OCI-LY1 (cell line): ENCODE data around the gene CXADR.

Experiments used
- H2AFZ ChIP-seq: fragments of 200-600 bp; sonication (generic), shearing (Covaris generic); 2 replicates; pipeline ENCODE4 v1.6.0; 2014; ENCODE audit warnings: antibody characterized with exemption, mild to moderate bottlenecking, low read length
- H3F3A ChIP-seq: fragments of 200-600 bp; sonication (generic), shearing (Covaris generic); 2 replicates; pipeline ENCODE4 v1.6.0; 2014; ENCODE audit warnings: mild to moderate bottlenecking, antibody characterized with exemption, low read length, moderate library complexity; ENCODE audit not compliant: insufficient read depth
- H3K27ac ChIP-seq: fragments of 200-600 bp; sonication (generic); 2 replicates; pipeline ENCODE4 v1.5.1; 2014; ENCODE audit warnings: low read length, mixed run types, mild to moderate bottlenecking, low read depth; ENCODE audit not compliant: poor library complexity, severe bottlenecking
- H3K27me3 ChIP-seq: fragments of 200-600 bp; sonication (generic); 2 replicates; pipeline ENCODE4 v1.6.0; 2014; ENCODE audit warnings: antibody characterized with exemption, mild to moderate bottlenecking, low read length, moderate library complexity; ENCODE audit not compliant: insufficient read depth
- H3K36me3 ChIP-seq: fragments of 200-600 bp; sonication (generic); 2 replicates; pipeline ENCODE4 v1.6.1; 2014; ENCODE audit warnings: mild to moderate bottlenecking, antibody characterized with exemption, low read length, moderate library complexity, mixed read lengths; ENCODE audit not compliant: insufficient read depth
- H3K4me1 ChIP-seq: fragments of 200-600 bp; sonication (generic); 2 replicates; pipeline ENCODE4 v1.5.1; 2014; ENCODE audit warnings: mild to moderate bottlenecking, low read length, moderate library complexity; ENCODE audit not compliant: insufficient read depth, severe bottlenecking
- H3K4me2 ChIP-seq: fragments of 200-600 bp; sonication (generic), shearing (Covaris generic); 2 replicates; pipeline ENCODE4 v1.6.1; 2014; ENCODE audit warnings: low read length
- H3K4me3 ChIP-seq: fragments of 200-600 bp; sonication (generic); 2 replicates; pipeline ENCODE4 v1.5.1; 2014; ENCODE audit warnings: low read length, low read depth, mild to moderate bottlenecking, mixed read lengths; ENCODE audit not compliant: poor library complexity, severe bottlenecking
- H3K79me2 ChIP-seq: fragments of 200-600 bp; shearing (Covaris generic); 2 replicates; pipeline ENCODE4 v1.6.1; 2016; ENCODE audit warnings: mixed run types, low read length, mixed read lengths; ENCODE audit not compliant: insufficient read depth
- H3K9ac ChIP-seq: fragments of 200-600 bp; sonication (generic), shearing (Covaris generic); 2 replicates; pipeline ENCODE4 v1.6.1; 2014; ENCODE audit warnings: mild to moderate bottlenecking, low read length, mixed read lengths
- H3K9me2 ChIP-seq: fragments of 200-600 bp; sonication (generic), shearing (Covaris generic); 2 replicates; pipeline ENCODE4 v1.6.1; 2014; ENCODE audit warnings: low read depth, mild to moderate bottlenecking, low read length, mixed read lengths
- H3K9me3 ChIP-seq: fragments of 200-600 bp; shearing (Covaris generic); 2 replicates; pipeline ENCODE4 v1.6.1; 2014; ENCODE audit warnings: low read length, mixed read lengths
- H4K20me1 ChIP-seq: fragments of 200-600 bp; sonication (generic), shearing (Covaris generic); 2 replicates; pipeline ENCODE4 v1.6.0; 2016; ENCODE audit warnings: mild to moderate bottlenecking, low read length; ENCODE audit not compliant: insufficient read depth
- EZH2 ChIP-seq: fragments of 200-600 bp; sonication (generic), shearing (Covaris generic); IDR thresholded peaks from 2 replicates; pipeline ENCODE4 v1.8.0; 2017; ENCODE audit warnings: borderline replicate concordance, mixed run types, mild to moderate bottlenecking, antibody characterized with exemption, low read length, moderate library complexity, mixed read lengths
- TF ChIP-seq, protein P1 (sequence below): fragments of 200-600 bp; sonication (generic), shearing (Covaris generic); IDR thresholded peaks from 2 replicates; pipeline ENCODE4 v1.5.1; 2017; ENCODE audit warnings: mild to moderate bottlenecking, antibody characterized with exemption, low read length, moderate library complexity, mixed read lengths

CXADR gene

DNA sequence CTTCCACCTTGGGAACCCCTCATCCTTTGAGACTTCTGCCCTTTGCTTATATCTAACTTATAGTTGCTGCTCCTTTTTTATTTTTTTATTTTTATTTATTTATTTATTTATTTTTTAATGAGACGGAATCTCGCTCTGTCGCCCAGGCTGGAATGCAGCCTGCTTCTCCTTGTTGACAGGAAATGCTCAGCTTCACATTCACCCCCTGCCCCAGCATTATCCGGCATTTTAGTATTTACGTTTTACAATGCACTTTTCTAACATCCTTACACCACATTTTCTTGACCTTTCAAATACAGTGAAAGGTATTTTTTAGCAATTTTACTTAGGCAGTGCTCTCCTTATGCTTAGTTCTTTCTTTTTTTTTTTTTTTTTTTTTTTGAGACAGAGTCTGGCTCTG lies 14.9 kb downstream of the CXADR start:
- Histone ChIP-seq H3K27me3 (no peaks in the 10 kb centered on the region), H3K9me3 (no peaks in the 10 kb centered on the region), H3K4me3 (no peak overlapping the region), H3K36me3 (no peaks in the 10 kb centered on the region), H3K9ac (no peak overlapping the region), H3K4me1 (no peaks in the 10 kb centered on the region), H3K9me2 (no peaks in the 10 kb centered on the region), H3K79me2 (no peaks in the 10 kb centered on the region), H3K4me2 (no peak overlapping the region), H4K20me1 (no peaks in the 10 kb centered on the region), H2AFZ (no peak overlapping the region), H3F3A (no peaks in the 10 kb centered on the region), H3K27ac (no peak overlapping the region)
- TF ChIP-seq, protein P1, sequence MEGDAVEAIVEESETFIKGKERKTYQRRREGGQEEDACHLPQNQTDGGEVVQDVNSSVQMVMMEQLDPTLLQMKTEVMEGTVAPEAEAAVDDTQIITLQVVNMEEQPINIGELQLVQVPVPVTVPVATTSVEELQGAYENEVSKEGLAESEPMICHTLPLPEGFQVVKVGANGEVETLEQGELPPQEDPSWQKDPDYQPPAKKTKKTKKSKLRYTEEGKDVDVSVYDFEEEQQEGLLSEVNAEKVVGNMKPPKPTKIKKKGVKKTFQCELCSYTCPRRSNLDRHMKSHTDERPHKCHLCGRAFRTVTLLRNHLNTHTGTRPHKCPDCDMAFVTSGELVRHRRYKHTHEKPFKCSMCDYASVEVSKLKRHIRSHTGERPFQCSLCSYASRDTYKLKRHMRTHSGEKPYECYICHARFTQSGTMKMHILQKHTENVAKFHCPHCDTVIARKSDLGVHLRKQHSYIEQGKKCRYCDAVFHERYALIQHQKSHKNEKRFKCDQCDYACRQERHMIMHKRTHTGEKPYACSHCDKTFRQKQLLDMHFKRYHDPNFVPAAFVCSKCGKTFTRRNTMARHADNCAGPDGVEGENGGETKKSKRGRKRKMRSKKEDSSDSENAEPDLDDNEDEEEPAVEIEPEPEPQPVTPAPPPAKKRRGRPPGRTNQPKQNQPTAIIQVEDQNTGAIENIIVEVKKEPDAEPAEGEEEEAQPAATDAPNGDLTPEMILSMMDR = no peak
- TF ChIP-seq EZH2 = no peak

DNA sequence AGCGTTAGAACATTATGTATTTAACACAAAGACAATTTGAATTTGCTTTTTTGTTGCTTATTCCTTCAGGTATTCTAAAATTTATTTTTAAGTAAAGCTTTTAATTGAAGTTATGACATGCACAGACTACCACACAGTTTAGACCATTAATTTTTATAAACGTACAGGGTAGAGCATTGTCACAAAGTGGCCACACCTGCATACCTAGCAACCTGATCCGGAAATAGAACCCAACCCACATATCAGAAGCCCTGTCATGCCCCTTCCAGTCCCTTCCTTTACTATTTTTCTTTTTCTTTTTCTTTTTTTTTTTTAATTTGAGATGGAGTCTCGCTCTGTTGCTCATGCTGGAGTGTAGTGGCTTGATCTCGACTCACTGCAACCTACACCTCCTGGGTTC lies 16.8 kb downstream of the CXADR start:
- Histone ChIP-seq H3K27me3 (no peaks in the 10 kb centered on the region), H3K4me1 (no peaks in the 10 kb centered on the region), H2AFZ (no peak overlapping the region), H3K79me2 (no peaks in the 10 kb centered on the region), H3K9me2 (no peaks in the 10 kb centered on the region), H3F3A (no peaks in the 10 kb centered on the region), H3K27ac (no peak overlapping the region), H3K4me3 (no peak overlapping the region), H3K4me2 (no peak overlapping the region), H3K9ac (no peak overlapping the region), H3K9me3 (no peaks in the 10 kb centered on the region), H3K36me3 (no peaks in the 10 kb centered on the region), H4K20me1 (no peaks in the 10 kb centered on the region)
- TF ChIP-seq, protein P1 = no peak
- no peak for TF ChIP-seq EZH2

DNA sequence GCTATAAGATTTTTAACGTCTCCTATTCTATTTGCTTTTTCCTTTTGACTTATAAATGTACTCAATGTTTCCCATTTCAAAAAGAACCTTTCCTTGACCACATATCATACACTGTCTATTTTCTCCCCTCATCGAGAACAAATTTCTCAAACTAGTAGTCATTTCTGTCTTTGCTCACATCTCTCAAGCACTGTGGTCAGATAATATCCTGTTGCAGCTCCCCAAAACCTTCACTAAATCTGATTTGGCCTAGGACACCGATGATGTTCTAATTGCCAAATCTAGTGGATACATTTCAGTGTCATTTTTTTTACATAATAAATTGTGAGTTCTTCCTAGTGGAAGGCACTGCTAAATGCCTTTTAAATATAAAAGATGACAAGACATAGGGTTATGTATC lies 19.4 kb downstream of the CXADR start:
- H3K4me2 ChIP-seq = no peak overlapping the region
- H4K20me1 ChIP-seq = no peaks in the 10 kb centered on the region
- no peak overlapping the region for H3K4me3 ChIP-seq
- no peaks in the 10 kb centered on the region for H3F3A ChIP-seq
- H3K9ac ChIP-seq = no peak overlapping the region
- no peaks in the 10 kb centered on the region; the same call in 1 of the 2 replicates for H3K36me3 ChIP-seq
- H3K27me3 ChIP-seq = no peaks in the 10 kb centered on the region
- H3K9me3 ChIP-seq = no peaks in the 10 kb centered on the region
- no peaks in the 10 kb centered on the region for H3K4me1 ChIP-seq
- no peak overlapping the region for H3K27ac ChIP-seq
- no peaks in the 10 kb centered on the region for H3K9me2 ChIP-seq
- no peaks in the 10 kb centered on the region for H3K79me2 ChIP-seq
- TF ChIP-seq, protein P1 = no peak
- no peak for TF ChIP-seq EZH2
- no peak overlapping the region for H2AFZ ChIP-seq
